HEK293 (cell line): ENCODE data around the gene CCNY.

Experiments used
- CTCF ChIA-PET: fragments of 350-600 bp; formaldehyde crosslinking; extraction: SDS; loops from one replicate; lab custom pipeline; 2021; ENCODE audit warnings: antibody characterized with exemption; lab: Yijun Ruan, JAX
- POLR2A ChIA-PET: fragments of 300-600 bp; formaldehyde crosslinking; extraction: SDS; loops from one replicate; lab custom pipeline; 2020; ENCODE audit warnings: antibody characterized with exemption, inconsistent platforms; lab: Yijun Ruan, JAX
- H3K27ac ChIP-seq: fragments of 200-500 bp; sonication (Bioruptor generic); 2 replicates; pipeline ENCODE4 v1.5.1; 2014; ENCODE audit warnings: low read depth, low read length, control low read depth, inconsistent platforms; ENCODE audit errors: extremely low read depth
- H3K36me3 ChIP-seq, 2 experiments: fragments of 200-500 bp in 1 of 2; sonication (Bioruptor generic) in 1 of 2; 1 replicate in 1 of 2; 2 replicates in 1 of 2; pipeline ENCODE4 v1.5.1; 2014 to 2017; ENCODE audit warnings: inconsistent platforms in 2 of 2, low read length in 2 of 2; ENCODE audit not compliant: control insufficient read depth in 2 of 2, insufficient read depth in 1 of 2
- H3K4me1 ChIP-seq: fragments of 200-500 bp; sonication (Bioruptor generic); 2 replicates; pipeline ENCODE4 v1.5.1; 2014; ENCODE audit warnings: mild to moderate bottlenecking, low read length, inconsistent platforms; ENCODE audit not compliant: control insufficient read depth, insufficient read depth
- H3K4me3 ChIP-seq: 2 replicates; pipeline ENCODE4 v1.5.1; 2011; ENCODE audit warnings: low read depth, mild to moderate bottlenecking, control low read depth, low read length, moderate library complexity
- H3K9me3 ChIP-seq: fragments of 200-500 bp; sonication (Bioruptor generic); 2 replicates; pipeline ENCODE4 v1.5.1; 2014; ENCODE audit warnings: low read depth, low read length, inconsistent platforms; ENCODE audit not compliant: control insufficient read depth, insufficient read depth
- FEZF1 ChIP-seq: fragments of 450-650 bp; formaldehyde crosslinking; IDR thresholded peaks from 2 replicates; pipeline ENCODE4 v1.5.1; 2016; ENCODE audit warnings: missing biosample characterization, missing genetic modification characterization
- MEIS1 ChIP-seq: sonication (generic); formaldehyde crosslinking; IDR thresholded peaks from 2 replicates; pipeline ENCODE4 v1.8.1; 2022; ENCODE audit warnings: missing genetic modification reagents, mild to moderate bottlenecking, borderline replicate concordance
- PATZ1 ChIP-seq: fragments of 450-650 bp; formaldehyde crosslinking; IDR thresholded peaks from 2 replicates; pipeline ENCODE4 v1.5.1; 2016; ENCODE audit warnings: missing biosample characterization, missing genetic modification characterization
- RBAK ChIP-seq: fragments of 450-650 bp; formaldehyde crosslinking; IDR thresholded peaks from 2 replicates; pipeline ENCODE4 v1.5.1; 2016; ENCODE audit warnings: missing biosample characterization, missing genetic modification characterization
- SCRT2 ChIP-seq: fragments of 450-650 bp; formaldehyde crosslinking; IDR thresholded peaks from 2 replicates; pipeline ENCODE4 v1.5.1; 2016; ENCODE audit warnings: missing biosample characterization, missing genetic modification characterization
- SP2 ChIP-seq: fragments of 450-650 bp; formaldehyde crosslinking; IDR thresholded peaks from 2 replicates; pipeline ENCODE4 v1.5.1; 2016; ENCODE audit warnings: missing biosample characterization, missing genetic modification characterization
- ZBTB10 ChIP-seq: fragments of 450-650 bp; formaldehyde crosslinking; IDR thresholded peaks from 2 replicates; pipeline ENCODE4 v1.5.1; 2016; ENCODE audit warnings: missing biosample characterization, missing genetic modification characterization
- ZBTB21 ChIP-seq: fragments of 450-650 bp; formaldehyde crosslinking; IDR thresholded peaks from 2 replicates; pipeline ENCODE4 v1.5.1; 2017; ENCODE audit warnings: missing biosample characterization, missing genetic modification characterization
- ZBTB26 ChIP-seq: fragments of 450-650 bp; formaldehyde crosslinking; optimal IDR thresholded peaks from 2 replicates; pipeline ENCODE3; 2016; ENCODE audit warnings: missing biosample characterization, mild to moderate bottlenecking, missing genetic modification characterization
- ZBTB6 ChIP-seq: fragments of 450-650 bp; formaldehyde crosslinking; IDR thresholded peaks from 2 replicates; pipeline ENCODE4 v1.5.1; 2017; ENCODE audit warnings: missing biosample characterization, missing genetic modification characterization
- ZNF114 ChIP-seq: fragments of 450-650 bp; formaldehyde crosslinking; IDR thresholded peaks from 2 replicates; pipeline ENCODE4 v1.5.0; 2017; ENCODE audit warnings: missing biosample characterization, missing genetic modification characterization
- ZNF140 ChIP-seq: fragments of 450-650 bp; formaldehyde crosslinking; IDR thresholded peaks from 2 replicates; pipeline ENCODE4 v1.5.1; 2016; ENCODE audit warnings: missing biosample characterization, missing genetic modification characterization
- ZNF18 ChIP-seq: fragments of 450-650 bp; formaldehyde crosslinking; IDR thresholded peaks from 2 replicates; pipeline ENCODE4 v1.5.1; 2016; ENCODE audit warnings: missing biosample characterization, missing genetic modification characterization
- ZNF202 ChIP-seq: fragments of 450-650 bp; formaldehyde crosslinking; IDR thresholded peaks from 2 replicates; pipeline ENCODE4 v1.5.1; 2016; ENCODE audit warnings: missing biosample characterization, missing genetic modification characterization, borderline replicate concordance
- ZNF366 ChIP-seq: fragments of 450-650 bp; formaldehyde crosslinking; conservative IDR thresholded peaks from 2 replicates; pipeline ENCODE4 v1.5.1; 2016; ENCODE audit warnings: missing biosample characterization, missing genetic modification characterization
- ZNF518A ChIP-seq: fragments of 450-650 bp; formaldehyde crosslinking; conservative IDR thresholded peaks from 2 replicates; pipeline ENCODE4 v1.5.1; 2016; ENCODE audit warnings: low read depth, missing biosample characterization, missing genetic modification characterization
- ZNF521 ChIP-seq: fragments of 450-650 bp; formaldehyde crosslinking; IDR thresholded peaks from 2 replicates; pipeline ENCODE4 v1.5.1; 2017; ENCODE audit warnings: missing biosample characterization, mild to moderate bottlenecking, missing genetic modification characterization
- ZNF560 ChIP-seq: fragments of 450-650 bp; formaldehyde crosslinking; IDR thresholded peaks from 2 replicates; pipeline ENCODE4 v1.5.1; 2017; ENCODE audit warnings: missing biosample characterization, missing genetic modification characterization, borderline replicate concordance
- ZNF660 ChIP-seq: fragments of 450-650 bp; IDR thresholded peaks from 2 replicates; pipeline ENCODE4 v1.5.1; 2018; ENCODE audit warnings: missing biosample characterization, mild to moderate bottlenecking, missing genetic modification characterization
- ZNF777 ChIP-seq: fragments of 450-650 bp; formaldehyde crosslinking; IDR thresholded peaks from 2 replicates; pipeline ENCODE4 v1.5.1; 2017; ENCODE audit warnings: missing biosample characterization, missing genetic modification characterization, borderline replicate concordance

The CCNY gene

GRCh38 chr10:35336084-35336831 lies at the start of gene CCNY (continued):
- no peak for TF ChIP-seq ZBTB10 (tag by site-specific recombination)
- TF ChIP-seq ZNF518A (tag by site-specific recombination): 0 out of 2 replicates have a peak, but pooled peaks have one; percentile 35
- peak; percentile 67 for TF ChIP-seq PATZ1 (tag by site-specific recombination)
- peak; percentile 84; the same call in 1 of the 2 replicates for TF ChIP-seq ZNF660 (tag by site-specific recombination)
- TF ChIP-seq ZNF202 (tag by site-specific recombination): no peak; the same call in 1 of the 2 replicates
- no peak for TF ChIP-seq ZNF140 (tag by site-specific recombination)
- no peak for TF ChIP-seq ZNF18 (tag by site-specific recombination)

GRCh38 chr10:35289198-35289597 lies 47.1 kb upstream of the CCNY start:
- ChIA-PET CTCF (no interaction called here), POLR2A (interaction anchor here (0.7 kb wide), 1 partner anchor 171 kb away, joined by 3 read pairs; no protein-coding TSS in a partner anchor)
- H3K27ac ChIP-seq: no peak overlapping the region
- H3K4me1 ChIP-seq: no peaks in the 10 kb centered on the region
- H3K36me3 ChIP-seq: no peaks in the 10 kb centered on the region
- no peak overlapping the region for H3K4me3 ChIP-seq
- no peaks in the 10 kb centered on the region for H3K9me3 ChIP-seq
- TF ChIP-seq ZNF114 (tag by site-specific recombination) (no peak), FEZF1 (no peak), ZBTB21 (no peak), ZNF521 (tag by site-specific recombination) (no peak), ZNF366 (tag by site-specific recombination) (no peak), ZNF560 (no peak), ZBTB26 (no peak), SCRT2 (no peak), MEIS1 (CRISPR knock-in tag) (no peak), ZNF777 (no peak), RBAK (tag by site-specific recombination) (no peak), ZBTB6 (no peak), SP2 (tag by site-specific recombination) (no peak)
